GM18868 (cell line): ENCODE results near the gene PPP4R2.

Experiments
- ATAC-seq: cut with Tn5 transposase; IDR thresholded peaks from one replicate; pipeline ENCODE4 v1.9.1; 2021; ENCODE audit warnings: mild to moderate bottlenecking, moderate library complexity; ENCODE audit not compliant: unreplicated experiment

PPP4R2 gene

DNA sequence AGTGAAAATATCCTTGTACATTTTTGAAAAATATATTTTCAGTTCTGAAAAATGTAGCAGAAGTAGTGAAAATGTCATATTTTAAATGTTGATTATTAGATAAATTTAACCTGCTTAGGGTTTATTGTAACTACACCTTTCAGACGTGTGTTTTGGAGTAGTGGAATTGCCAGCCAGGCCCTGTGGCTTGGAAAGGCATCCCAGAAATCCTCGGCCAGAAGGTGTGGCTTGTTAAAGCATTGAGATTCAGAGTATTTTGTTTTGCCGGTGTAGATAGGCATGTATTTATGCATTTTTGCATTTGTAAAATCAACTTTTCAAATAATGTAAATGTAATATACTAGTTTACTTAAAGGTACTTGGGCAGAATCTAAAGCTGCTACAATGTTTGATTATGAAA lies 71.8 kb downstream of the PPP4R2 start:
- no peak for ATAC-seq

DNA sequence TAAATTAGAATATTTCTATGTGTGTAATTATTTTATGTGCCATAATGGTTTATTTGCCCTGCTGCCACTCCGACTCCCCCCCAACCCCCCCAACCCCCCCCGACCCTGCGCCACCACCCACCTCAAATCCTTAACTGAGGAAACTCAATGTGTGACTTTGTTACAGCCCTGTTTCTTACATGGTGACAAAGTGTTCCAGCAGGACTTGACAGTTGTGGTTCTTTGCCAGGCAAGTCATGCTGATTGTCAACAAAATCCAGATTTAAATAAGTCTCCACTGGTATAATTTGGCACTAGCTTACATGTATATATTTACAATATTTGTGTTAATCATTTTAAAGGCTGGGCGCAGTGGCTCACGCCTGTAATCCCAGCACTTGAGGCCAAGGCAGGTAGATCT lies 72.6 kb downstream of the PPP4R2 start:
- ATAC-seq: no peak

DNA sequence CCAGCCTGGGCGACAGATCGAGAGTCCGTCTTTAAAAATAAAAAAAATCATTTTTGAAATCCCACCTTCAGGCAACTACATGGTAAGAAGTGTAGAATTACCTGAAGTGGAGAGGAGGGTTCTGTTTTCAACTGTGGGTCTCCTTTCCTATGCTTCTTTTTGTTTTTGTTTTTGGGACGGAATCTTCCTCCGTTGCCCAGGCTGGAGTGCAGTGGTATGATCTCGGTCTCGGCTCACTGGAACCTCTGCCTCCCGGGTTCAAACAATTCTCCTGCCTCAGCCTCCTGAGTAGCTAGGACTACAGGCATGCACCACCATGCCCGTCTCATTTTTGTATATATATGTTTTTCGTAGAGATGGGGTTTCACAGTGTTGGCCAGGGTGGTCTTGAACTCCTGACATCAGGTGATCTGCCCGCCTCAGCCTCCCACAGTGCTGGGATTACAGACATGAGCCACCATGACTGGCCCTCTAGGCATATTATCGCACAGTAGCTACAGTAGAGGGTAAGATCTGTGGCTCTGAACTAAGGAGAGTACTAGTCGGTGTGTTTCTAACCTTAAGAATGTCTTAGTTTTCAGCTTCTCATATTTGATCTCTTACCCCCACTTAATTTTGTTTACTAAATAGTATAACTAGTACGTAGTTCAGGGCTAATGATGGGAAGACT lies 73.3 kb downstream of the PPP4R2 start:
- ATAC-seq: no peak

DNA sequence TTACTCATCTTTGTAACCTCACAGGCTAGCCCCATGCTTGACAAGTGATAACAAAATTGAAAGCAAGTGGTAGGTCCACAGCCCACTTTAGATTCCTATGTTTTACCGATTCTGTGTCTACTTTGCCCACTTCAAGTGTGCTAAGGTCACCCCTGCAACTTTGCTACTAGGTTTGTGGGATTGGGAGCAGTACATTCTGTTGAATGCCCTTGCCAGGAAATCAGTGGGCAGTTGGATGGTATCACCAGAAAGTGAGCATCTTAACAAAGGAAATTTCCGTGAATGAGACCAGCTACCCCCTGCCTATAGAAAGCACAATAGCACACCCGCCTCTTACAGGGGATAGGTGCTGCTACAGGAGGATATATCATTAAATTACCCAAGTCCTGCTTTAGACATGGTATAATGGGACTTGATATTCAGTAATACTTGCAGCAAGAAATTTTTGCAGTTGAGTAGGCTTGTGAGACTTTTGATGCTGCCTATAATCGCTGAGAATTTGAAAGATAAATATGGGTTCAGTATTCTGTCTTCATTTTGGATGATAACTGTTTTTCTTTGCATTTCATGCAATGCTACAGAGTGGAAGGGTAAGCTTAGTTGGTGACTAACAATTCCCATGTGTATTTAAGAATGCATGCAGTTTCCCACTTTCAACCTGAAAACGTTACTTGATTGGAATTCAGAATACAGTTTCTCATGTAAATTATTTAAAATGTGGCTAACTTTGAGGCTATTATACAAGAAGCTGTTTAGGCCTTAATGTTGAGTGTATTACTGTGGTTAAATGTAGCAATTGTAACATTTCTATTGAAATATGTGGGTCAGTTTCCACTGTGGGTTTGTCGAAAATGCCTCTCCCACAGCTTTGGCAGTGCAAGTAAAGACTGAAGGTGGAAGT lies 74.3 kb downstream of the PPP4R2 start:
- no peak for ATAC-seq

DNA sequence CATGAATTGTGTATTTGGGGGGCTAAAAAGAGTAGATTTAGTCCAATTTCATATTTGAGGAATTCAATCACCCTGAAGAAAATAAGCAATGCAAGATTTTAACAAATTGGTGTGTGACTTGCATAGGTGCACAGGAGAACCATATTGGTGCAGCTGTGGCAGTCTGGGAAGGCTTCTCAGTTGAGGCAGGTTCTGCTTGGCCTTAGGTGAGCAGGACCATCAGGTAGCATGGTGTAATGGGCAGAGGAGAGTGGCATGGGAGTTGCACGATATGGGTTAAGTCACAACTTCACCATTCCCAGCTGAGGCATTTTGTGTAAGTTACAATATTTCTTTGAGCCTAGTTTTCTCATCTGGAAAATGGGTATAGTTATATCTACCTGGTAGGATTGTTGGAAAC lies 75.3 kb downstream of the PPP4R2 start:
- no peak for ATAC-seq

DNA sequence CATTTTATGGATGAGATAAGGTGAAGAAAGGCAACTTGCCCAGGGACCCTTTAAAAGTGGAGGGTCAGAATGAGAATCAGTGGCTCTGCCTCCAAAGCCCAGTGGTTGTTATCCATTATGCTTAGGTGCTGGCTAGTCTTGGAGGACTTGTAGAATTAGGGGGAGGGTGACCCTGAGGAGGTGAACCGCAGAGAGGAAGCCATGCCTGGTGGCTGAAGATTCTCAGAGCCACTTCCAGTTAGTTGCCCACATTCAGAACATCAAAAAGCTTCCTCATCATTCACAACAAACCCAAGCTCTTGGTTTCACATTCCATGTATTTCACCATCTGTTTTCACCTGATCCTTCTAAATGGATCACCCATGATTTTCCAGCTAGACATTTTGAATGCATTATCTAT lies 76.0 kb downstream of the PPP4R2 start:
- ATAC-seq: no peak

DNA sequence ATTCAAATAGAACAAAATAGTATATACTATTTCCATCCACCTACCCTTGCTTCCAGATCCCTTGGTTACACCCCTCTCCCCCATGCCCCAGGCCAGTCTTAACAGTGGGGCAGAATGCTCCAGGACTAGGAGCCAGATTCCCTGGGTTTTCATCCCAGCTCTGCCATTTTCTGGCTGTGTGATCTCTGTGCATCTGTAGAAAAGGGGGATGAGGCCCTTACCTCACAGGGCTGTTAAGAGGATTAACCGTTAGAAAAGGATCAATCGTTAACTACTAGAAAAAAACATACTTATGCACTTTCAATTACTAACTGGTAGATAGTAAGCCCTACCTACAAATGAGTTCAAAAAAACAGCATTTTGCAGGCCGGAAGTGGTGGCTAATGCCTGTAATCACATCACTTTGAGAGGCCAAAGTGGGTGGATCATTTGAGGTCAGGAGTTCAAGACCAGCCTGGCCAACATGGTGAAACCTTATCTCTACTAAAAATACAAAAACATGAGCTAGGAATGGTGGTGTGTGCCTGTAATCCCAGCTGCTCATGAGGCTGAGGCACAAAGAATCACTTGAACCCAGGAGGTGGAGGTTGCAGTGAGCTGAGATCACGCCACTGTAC lies 76.6 kb downstream of the PPP4R2 start:
- no peak for ATAC-seq

DNA sequence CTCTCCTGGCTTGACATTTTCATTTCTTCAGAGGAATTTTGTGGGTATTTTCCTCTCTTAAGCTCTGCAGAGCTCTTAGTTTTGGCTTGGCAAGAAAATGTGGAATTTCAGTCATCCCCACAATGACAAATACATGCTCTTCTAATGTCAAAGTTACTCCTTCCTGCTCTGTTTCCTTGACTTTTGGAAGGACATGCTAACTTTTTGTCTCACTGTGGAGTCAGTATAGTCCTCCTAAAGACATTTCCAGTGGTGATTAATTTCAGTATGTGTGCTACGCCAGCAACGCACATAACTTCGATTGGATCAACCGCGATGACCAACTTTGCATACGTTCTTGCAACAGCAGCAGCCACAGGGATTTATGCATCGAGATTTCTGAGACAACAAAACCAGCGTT lies 78.2 kb downstream of the PPP4R2 start:
- ATAC-seq: no peak

DNA sequence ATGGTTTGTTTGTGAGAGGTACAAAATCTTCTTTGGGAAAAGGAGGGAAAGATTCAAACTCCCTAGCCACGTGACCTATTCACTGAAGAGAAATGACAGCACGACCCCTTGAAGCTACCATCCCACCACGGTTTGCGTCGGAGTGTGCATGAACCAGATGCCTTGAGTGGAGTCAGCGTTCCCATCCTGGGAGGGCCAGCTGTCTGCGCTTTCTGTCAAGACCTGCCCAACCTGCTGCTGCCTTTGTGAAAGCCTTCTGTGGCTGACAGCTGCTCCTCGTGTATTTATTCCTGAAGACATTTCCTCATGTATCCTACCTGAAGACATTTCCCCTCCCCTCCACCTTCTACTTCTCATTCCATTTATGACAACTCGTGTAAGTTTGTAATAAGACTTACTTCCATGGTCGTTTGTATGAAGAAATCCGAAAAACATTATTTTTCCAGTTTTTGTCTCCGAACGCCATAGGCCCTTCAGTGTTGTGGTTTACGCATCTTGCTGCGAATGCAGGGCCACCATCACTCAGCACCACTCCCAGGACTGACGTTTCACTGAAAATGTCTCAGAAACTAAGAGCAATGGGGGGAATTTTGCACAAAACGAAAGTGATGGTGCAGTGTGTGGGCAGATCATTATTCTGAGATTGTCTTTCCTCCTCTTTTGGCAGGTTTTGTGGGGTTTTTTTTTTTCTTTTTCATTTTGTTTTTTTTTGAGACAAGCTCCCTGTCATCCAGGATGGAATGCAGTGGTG lies 83.8 kb downstream of the PPP4R2 start:
- ATAC-seq: peak; percentile 89

DNA sequence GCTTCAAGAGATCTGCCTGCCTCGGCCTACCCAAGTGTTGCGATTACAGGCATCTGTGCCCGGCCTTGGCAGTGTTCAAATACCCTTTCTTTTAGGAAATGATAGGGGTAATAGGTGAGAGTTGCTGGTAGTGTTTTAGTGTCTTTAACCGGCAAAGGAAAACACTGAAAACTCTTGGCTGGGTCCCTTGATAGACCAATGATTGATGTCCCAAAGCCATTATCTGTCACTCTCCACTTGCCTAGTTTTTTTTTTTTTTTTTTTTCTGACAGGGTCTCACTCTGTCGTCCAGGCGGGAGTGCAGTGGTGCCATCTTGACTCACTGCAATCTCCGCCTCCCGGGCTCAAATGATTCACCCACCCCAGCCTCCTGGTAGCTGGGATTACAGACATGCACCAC lies 84.5 kb downstream of the PPP4R2 start:
- ATAC-seq: no peak

DNA sequence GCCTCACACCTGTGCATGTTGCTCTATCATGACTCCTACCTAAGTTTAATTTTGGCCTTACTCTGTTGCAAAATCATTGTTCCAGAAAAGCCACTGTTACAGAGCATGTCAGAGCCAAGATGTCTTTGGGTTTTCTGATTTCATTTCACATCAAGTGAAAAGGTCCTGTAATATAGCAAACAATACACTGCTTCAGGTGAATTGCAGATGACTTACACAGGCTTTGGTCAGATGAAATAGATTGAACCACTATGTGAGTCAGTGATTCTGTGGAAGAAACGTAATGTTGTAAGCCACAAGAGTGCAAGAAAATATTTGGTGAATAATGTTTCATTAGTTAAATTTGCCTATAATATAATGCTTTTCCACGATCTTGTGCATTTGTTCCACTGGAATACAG lies 87.6 kb downstream of the PPP4R2 start:
- ATAC-seq: no peak

DNA sequence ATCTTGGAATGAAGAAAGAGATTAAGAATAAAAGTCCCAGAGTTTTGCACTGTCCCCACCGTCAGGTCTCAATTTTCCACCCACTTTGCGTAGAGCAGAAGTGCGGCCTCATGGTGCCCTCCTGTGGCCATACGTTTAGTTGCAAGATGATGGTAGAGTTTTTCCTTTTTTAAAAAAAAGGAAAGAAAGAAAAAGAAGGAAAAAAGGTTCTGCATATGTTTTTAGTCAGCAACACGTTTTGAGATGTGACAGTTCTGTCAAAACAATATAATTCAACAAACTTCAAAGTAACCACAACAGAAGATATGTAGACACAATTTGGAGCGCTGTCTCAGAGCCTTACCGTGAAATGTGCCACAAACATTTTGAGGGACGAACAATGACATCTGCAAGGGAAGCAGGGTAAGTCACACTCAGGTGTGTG lies 89.5 kb downstream of the PPP4R2 start:
- peak; percentile 55 for ATAC-seq

DNA sequence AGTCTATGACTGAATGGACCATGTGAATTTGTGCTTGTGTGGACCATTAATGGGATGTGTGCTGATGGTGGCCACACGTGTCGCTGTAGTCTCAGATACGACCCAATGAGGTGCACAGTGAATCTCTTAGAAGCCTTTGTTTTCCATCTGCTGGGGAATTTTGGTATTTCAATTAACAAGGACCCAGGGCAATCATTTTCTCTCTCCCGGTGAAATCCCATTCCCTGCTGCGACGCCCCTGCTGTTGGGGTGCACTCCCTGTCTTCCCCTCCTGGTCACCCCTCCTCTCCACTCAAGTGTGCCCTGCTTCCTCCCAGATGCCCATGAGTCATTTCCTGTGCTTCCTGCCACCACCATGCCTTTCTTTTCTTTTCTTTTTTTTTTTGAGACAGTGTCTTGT lies 97.5 kb downstream of the PPP4R2 start:
- ATAC-seq: peak; percentile 83

DNA sequence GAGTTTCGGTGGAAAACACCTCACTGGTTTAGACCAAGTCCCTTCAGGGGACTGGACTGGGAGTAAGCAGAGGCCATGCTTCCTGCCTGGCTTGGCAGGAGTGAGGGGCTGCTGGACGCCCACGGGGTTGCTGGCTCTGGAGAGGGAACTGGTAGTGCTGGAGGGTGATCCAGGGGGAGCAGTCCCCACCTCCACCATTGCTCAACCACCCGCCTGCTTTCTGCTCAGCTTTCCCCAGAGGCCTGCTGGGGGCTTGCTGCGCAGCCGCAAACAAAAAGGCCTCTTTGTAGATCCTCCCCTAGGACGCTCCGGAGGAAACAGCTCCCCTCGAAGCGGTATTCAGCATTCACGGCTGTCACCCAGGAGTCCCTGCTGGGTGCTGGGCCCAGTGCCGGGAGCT lies 98.3 kb downstream of the PPP4R2 start:
- no peak for ATAC-seq

DNA sequence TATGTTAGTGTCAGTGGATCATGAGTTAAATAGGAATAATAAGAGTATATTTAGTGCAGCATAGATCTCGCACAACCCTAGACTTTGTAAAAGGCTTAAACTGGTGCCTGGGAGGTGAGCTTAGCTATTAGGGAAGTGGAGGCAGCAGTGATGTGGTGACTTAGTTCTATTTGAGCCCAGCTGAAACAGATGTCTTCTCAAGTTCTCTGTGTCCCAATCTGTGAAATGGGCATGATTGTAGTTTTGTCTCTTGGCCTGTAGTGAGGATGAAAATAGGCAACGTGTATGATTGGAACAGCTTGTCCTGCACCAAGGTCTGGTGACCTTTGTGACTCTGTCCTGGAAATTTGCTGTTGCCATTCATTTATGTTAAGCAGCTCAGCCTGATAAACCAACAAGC lies 99.6 kb downstream of the PPP4R2 start:
- ATAC-seq: no peak

DNA sequence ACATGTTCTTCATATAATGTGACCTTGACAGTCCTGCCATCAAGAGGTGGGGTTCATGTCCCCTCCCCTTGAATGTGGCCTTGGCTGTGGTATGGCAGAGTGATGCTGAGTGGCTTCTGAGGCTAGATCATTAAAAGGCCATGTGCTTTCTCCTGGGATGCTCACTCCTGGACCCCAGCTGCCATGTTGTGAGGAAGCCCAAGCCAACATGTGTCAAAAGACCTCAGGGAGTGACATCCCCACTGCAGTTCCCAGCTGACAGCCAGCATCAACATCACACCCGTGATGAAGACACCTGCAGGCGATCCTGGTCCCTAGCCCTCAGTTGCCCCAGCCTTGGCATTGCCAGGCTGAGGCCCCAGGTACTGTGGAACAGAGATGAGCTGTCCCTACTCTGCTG lies 101.4 kb downstream of the PPP4R2 start:
- no peak for ATAC-seq

DNA sequence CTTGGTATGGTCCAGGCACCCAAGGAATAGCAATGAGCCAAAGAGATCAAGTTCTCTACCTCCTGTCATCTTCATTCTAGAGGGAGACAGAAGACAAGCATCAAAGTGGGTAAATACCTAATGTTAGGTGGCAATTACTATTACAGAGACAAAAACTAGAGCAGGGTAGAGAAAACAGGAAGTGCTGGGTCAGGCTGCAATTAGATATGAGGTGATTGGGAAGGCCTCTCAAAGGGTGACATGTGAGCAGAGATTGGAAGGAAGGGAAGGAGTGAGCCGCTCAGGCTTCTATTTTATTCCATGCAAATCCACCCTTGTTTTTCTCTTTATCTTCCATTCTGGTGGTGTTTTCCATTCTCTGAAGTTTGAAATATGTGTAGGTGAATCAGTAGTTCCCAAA lies 102.3 kb downstream of the PPP4R2 start:
- no peak for ATAC-seq

DNA sequence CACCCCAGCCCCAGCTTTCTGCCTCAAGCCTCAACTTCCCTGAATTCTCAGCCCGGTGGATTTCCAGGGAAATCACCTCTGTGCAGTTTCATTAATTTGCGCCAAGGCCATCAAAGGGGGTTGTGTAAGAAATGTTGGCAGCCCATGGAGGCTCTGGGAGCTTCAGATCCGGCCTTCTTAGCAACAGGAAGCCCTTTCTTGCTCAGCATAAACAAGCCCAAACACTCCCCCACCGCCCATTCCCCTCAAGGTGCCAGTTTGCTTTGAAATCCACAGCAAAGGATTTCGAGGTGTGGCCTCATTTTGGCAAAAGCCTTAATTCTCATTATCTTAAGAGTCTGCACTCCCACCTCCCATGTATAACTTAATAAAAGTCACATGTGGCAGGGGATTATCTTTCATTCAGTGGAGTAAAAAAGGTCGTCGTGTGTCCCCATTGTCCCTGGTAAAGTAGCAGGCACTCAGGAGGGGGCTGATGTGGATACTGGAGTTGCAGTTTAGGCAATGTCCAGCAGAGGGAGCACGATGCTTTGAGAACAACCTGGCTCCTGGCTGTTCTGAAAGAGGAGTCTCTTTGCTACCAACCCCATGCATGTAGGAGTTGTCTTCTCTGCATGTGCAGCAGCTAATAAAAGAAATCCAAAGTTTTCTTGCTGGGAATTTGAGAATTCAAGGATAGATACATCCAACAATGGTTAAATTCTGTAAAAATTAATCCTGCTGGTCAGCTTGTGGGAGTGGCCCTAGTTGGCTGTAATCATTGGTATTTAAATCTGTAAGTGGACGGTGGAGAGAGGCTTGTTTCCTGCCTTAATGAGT lies 104.3 kb downstream of the PPP4R2 start:
- peak; percentile 89 for ATAC-seq

DNA sequence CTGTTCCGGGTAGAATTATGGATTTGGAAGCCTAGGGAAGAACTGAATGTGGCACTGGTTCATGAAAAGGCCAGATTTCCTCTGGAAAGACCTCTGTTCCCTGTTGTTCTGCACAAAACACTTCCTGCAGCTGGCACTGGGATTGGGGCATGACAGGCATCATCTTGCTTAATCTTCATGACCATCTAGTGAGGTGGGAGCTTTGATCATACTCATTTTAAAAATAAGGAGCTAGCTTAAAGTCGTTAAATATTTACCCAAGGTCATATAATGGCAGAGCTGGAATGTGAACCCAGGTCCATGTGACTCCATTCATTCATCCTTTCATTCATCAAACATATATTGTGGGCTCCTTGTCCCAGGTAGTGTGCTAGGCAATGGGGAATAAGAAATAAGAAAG lies 105.3 kb downstream of the PPP4R2 start:
- no peak for ATAC-seq

DNA sequence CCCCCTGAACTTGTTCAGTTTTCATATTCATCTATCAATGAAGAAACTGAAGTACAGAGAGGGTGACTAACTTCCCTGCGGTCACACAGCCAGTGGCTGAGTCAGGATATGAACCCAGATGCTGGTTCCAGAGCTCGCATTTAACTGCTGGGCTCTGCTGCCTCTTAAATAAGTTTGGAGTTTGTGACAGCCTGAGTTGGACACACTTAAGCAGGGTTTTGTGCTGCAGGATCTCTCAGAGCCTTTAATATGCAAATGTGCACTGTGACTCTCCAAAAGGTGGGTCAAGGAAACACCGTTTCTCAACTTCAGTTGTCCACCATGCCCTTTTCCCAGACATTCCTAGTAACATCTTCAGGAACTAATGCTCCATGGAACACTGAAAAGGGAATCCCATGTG lies 110.6 kb downstream of the PPP4R2 start:
- ATAC-seq: no peak
